Measurements from ENCODE around the gene GLT8D1.

Gene GLT8D1

GRCh38 chr3:52712291-52713212, 7.0 kb upstream of the GLT8D1 start:
- no peak for DNase-seq

DNA sequence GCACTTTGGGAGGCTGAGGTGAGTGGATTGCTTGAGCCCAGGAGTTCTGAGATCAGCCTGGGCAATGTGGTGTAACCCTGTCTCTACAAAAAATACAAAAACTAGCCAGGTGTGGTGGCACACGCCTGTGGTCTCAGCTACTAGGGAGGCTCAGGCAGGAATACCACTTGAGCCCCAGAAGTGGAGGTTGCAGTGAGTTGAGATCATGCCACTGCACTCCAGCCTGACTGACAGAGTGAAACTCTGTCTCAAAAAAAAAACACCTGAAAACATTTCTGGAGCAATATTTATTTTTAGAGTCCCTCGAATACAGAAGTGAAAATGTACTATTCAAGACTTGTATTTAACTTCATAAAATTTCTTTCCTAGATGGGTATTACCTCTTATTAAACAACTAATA, 4.9 kb upstream of the GLT8D1 start:
- DNase-seq, result no peak

DNA sequence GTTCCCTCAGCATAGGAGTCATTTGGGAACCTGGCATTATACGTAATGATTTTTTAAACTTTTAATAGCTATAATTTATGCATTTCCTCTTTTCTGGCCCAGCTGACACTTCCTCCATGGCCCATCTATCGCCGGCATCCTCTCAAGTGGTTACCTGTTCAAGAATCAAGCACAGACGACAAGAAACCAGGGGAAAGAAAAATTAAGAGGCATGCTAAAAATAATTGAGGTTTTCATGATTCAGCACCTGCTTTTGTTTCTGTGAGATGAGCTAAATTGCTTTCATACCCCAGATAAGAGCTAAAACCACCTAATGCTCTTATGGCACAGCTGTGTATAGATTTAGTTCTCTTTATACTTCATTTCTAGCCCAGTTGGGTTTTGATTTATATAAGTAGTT, 2.0 kb upstream of the GLT8D1 start:
- no peak for DNase-seq

DNA sequence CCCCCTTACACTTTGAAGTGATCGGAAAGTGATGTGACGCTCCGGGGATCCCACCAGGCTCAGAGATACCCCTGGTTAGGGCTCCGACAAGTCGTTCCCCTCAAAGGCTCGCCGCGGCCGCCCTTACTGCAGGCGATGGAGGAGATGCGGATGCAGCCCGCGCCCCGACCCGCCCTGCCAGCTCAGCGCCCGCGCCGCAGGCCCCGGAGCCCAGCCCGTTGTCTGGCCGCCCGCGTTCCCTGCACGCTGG, 228 bp downstream of the GLT8D1 start:
- no peak for DNase-seq

DNA sequence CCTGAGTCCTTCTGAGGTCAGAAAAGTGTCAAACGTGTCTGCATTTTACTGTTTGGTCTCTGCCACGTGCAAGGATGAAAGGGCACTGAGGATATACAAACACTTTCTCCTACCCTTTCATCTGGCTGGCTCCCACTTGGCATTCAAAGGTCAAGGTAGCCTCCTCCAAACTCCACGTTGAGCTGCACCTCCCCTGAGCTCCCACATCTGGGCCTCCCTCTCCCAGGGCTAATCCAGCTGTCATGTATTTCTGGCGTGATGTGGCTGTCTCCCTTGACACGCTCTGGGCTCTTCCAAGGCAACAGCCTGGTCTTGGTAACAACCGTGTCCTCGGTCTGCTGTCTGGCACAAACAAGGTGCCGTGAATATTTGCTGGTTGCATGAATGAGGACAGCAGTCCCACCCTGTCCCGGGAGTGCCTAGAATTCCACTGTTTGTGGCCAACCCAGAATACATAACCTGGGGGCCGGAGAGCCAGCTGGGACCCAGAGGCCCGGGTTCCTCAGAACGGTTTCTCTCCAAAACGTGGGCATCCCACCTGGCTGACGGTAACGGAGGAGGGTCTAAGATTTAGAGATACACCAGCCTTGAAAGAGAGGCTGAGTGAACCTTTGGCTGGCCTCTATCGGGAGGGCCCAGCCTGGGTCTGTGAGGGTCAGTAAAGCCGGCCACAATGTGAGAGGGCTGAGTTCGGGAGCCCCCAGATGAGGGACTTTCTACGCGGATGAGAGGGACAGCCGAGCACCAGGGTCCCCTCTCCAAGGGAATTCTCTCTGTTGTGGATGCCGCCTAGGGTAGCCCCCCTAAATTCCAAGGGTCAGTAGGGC, 767 bp downstream of the GLT8D1 start:
- DNase-seq, result peak; percentile 23

DNA sequence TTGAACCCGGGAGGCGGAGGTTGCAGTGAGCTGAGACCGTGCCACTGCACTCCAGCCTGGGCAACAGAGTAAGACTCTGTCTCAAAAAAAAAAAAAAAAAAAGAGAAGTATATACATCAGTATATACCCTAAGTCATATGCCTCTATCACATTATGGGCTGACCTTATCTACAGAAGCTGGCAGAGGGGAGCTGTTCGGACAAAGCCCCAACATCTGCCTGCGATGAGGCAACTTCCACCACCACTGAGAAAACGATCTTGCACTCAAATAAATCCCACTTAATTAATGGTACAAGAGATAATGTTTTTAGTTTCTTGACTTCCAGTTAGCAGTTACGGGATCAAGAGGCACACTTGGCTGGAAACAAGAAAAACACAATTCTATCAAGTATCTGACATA, 2.2 kb downstream of the GLT8D1 start:
- DNase-seq, result no peak

DNA sequence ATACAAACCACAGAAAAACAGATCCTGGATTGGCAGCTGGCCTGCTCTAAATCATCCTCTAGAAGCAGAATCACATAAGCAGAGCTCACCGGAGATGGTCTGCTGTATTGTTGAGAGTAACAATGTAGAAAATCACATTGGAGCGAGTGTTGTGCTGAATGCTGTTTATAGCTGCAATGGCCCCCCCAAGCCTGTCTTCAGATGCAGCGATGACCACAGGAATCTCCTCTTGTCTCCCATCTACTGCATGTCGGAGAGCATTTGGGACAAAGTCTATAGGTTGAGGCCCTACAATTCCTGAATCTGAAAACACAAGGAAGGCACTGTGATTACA, 8.0 kb downstream of the GLT8D1 start:
- no peak for DNase-seq

- no peak for DNase-seq
Measured at GRCh38 chr3:52696830-52697631, 8.6 kb downstream of the GLT8D1 start.

DNA sequence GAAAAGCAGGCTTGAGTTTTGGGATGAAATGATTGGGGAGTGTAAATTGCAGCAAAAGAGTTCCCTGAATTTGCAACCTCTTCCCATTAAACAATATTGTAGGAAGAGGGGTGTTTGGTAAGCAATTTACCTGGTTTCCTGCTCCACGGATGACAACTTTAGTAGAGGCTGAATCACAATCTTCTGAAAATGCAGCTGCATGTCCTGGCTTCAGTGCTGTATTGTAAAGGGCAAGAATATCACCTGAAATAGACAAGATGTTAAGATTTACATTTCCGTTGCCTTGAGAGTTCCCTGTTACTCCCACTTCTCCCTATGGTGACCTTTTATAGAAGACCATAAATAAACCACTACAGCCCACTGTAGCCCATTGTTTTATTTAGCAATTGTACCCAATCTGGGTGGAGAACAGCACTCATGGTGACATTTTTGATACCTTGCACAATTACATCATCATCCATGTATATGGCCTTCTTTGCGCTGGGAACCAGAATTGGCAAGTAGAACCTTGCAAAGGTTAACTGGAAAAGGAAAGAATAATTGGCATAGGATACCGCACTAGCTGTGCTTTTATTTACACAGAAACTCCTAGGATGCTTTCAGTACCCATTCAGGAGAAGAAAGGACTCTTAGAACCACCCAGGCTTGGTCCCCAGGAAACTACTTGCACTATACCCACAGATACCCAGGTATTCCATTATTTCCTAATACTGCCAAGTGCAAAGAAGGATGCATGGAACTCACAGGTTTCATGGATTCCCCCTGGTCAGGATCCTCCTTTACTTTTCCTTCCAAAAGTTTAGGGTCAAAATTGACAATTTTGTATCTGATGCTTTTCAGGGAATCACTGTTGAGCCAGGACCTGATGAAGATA, 9.6 kb downstream of the GLT8D1 start:
- DNase-seq, result no peak

- no peak for DNase-seq
Measured at GRCh38 chr3:52694528-52695189, 10.9 kb downstream of the GLT8D1 start.

- DNase-seq, result no peak
Measured at GRCh38 chr3:52693071-52693470, 12.5 kb downstream of the GLT8D1 start.

DNA sequence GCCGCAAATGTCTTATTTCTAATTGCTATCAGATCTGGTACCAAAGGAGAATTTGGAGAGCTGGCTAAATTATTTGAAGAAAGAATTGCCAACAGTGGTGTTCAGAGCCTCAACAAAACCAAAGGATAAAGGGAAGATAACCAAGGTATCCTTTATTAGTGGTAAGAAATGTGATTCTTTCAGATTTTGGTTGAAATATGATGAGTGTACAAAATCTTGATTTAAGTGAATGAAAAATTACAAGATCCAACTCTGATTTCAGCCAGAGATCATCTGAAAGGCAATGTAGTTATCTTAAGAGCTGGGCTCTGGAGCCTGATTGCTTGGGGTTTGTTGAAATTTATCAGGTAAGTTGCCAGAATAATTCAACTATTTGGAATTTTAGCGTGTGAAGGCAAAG, 15.0 kb downstream of the GLT8D1 start:
- DNase-seq, result no peak

DNA sequence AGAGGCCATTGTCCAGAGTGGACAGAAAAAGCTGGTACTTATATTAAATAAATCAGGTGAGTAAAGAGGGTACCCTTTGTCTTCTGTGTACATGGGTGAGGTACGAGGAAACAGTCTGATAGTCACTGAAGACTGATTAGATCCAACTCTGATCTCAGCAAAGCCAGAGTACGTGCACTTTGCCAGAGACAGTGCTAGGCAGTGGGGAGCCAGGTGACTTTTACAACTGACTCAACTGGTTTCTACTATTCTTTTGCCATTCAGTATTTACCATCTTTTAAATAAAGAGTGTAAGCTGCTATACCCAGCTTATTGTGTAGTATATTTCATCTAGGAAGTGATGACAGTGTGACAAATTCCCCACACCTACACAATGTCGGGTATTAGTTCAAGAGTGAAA, 16.4 kb downstream of the GLT8D1 start:
- no peak for DNase-seq

GRCh38 chr3:52688266-52688665, 17.3 kb downstream of the GLT8D1 start:
- no peak for DNase-seq

DNA sequence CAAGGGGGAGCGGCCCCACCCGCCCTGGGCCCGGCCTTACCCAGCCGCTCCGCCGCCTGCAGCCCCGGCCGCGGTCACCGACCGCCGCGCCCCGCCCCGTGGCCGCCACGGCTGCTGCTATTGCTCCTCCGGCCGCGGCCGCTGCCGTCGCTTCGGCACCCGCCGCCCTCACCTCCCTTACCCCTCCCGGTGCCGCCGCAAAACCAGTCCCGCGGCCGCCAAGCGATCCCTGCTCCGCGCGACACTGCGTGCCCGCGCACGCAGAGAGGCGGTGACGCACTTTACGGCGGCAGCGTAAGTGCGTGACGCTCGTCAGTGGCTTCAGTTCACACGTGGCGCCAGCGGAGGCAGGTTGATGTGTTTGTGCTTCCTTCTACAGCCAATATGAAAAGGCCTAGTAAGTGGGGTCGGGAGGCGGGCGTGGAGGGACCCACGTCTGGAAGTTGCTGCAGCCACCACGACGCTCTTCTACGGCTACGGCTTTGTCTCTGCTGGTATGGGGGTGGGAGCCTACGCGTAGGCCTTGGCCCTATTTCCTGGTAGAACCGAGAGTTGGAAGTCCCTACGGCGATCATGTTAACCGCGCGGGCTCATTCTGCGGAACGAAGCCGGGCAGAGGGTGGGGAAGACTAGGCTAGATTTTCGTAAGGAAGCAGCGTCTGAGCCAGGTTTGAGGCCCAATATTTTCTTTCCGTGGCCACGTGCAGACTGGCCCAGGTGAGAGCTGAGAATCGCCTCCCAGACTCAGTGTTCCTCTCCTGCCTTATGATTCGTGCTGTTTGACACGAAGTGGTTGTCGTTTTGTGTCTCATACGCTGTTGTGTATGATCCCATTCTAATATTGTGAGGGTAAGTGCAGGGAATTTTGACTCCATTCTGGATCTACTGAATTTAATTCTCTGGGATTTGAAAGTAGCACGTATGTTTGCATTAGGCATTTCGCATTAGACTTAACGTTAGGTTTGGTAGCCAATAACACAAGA, 19.6 kb downstream of the GLT8D1 start, which contains the start of the genes GNL3 and PBRM1:
Gene GNL3 (plus strand): TSS at position 324 of the 983 bp plus-strand sequence. CDS start 61 bp downstream, at position 385.
Gene PBRM1 (minus strand): TSS at position 205 of the 983 bp plus-strand sequence.
- peak; percentile 96 for DNase-seq

- peak; percentile 90 for DNase-seq
Measured at GRCh38 chr3:52685285-52685708, 20.3 kb downstream of the GLT8D1 start.

DNA sequence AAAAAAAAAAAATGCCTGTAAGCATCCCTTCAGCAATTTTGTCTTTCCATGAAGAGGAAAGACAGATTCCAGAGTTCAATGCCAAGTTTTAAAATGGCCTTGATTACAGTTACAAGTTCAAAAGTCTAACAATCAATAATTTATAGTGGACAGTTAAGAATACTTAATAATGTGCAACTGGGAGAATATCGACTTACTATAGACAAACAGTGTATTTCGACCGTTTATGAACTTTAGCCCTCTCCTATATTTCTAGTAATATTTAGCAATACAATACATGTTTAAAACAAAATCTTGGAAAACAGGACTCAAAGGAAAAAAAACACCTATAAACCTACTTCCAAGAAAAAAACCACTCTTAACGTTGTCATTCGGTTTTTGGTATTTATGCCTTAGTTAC, 21.4 kb downstream of the GLT8D1 start:
- no peak for DNase-seq

DNA sequence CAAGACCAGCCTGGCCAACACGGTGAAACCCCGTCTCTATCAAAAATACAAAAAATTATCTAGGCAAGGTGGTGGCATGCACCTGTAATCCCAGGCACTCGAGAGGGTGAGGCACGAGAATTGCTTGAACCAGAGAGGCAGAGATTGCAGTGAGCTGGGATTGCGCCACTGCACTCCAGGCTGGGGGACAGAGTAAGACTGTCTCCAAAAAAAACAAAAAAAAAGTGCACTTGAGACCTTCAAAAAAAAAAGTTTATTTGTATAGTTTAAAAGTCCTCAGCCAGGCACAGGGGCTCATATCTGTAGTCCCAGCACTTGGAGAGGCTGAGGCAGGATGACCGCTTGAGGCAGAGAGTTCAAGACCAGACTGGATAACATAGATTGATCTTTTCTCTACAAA, 22.0 kb downstream of the GLT8D1 start:
- DNase-seq, result no peak

- DNase-seq, result peak; percentile 64
Measured at GRCh38 chr3:52682016-52682415, 23.6 kb downstream of the GLT8D1 start.

DNA sequence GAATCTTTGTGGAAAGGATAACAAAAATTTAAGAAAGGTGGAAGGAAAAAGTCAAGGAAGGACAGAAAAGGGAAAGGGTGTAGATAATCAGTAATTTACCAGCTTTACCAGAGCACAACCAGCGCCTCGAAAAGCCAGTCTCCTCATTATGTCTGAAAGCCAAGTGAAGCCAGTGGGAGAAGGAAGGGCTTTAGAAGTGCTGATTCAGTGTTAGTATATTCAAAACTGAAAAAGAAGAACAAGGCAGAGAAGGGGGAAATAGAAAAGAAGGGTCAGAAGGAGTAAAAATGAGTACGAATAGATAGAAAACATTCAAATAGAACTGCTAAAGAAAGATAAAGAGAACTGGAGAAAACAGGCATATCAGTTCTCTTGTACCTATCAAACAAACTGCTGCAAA, 24.0 kb downstream of the GLT8D1 start:
- no peak for DNase-seq
